Astrocyte (in vitro differentiated cells and primary cell): ENCODE results near the gene ZZZ3. TPM values are rescaled to one million over a fixed set of nuclear protein-coding genes. Genes with fewer than 3 reads are reported as not detected.

Experiments
- DNase-seq: peaks from one replicate; pipeline ENCODE4 v3.0.0-alpha.2; 2010; ENCODE audit warnings: low read depth
- FAIRE-seq: peaks from 2 replicates; lab custom pipeline; 2011; peaks lifted over from hg19 to GRCh38; lab: Jason Lieb, UNC
- H2AFZ ChIP-seq: 2 replicates; pipeline ENCODE4 v1.6.0; 2012; ENCODE audit warnings: low read depth, low read length, inconsistent platforms
- H3K27ac ChIP-seq: 2 replicates; pipeline ENCODE4 v1.5.1; 2011; ENCODE audit warnings: low read depth, low read length, inconsistent platforms
- H3K27me3 ChIP-seq: 2 replicates; pipeline ENCODE4 v1.6.0; 2011; ENCODE audit warnings: low read length, inconsistent platforms; ENCODE audit not compliant: insufficient read depth
- H3K36me3 ChIP-seq: 2 replicates; pipeline ENCODE4 v1.5.1; 2011; ENCODE audit warnings: low read length, inconsistent platforms; ENCODE audit not compliant: insufficient read depth
- H3K4me1 ChIP-seq: 2 replicates; pipeline ENCODE4 v1.5.1; 2011; ENCODE audit warnings: low read length, inconsistent platforms; ENCODE audit not compliant: insufficient read depth
- H3K4me2 ChIP-seq: 2 replicates; pipeline ENCODE4 v1.6.0; 2012; ENCODE audit warnings: low read length, inconsistent platforms
- H3K4me3 ChIP-seq: 2 replicates; pipeline ENCODE4 v1.5.1; 2011; ENCODE audit warnings: low read depth, mild to moderate bottlenecking, low read length, inconsistent platforms; ENCODE audit not compliant: insufficient read depth
- H3K79me2 ChIP-seq: 2 replicates; pipeline ENCODE4 v1.6.0; 2012; ENCODE audit warnings: mild to moderate bottlenecking, low read length, inconsistent platforms; ENCODE audit not compliant: insufficient read depth
- H3K9ac ChIP-seq: 2 replicates; pipeline ENCODE4 v1.6.0; 2012; ENCODE audit warnings: mild to moderate bottlenecking, low read length, inconsistent platforms
- H3K9me3 ChIP-seq: 2 replicates; pipeline ENCODE4 v1.5.1; 2012; ENCODE audit warnings: low read depth, mild to moderate bottlenecking, low read length, inconsistent platforms; ENCODE audit not compliant: insufficient read depth
- H4K20me1 ChIP-seq: 2 replicates; pipeline ENCODE4 v1.6.0; 2012; ENCODE audit warnings: low read length, inconsistent platforms; ENCODE audit not compliant: insufficient read depth
- H3K27ac Mint-ChIP-seq: one replicate; pipeline ENCODE4 v1.8.0; 2021; ENCODE audit warnings: mild to moderate bottlenecking, mixed read lengths; ENCODE audit not compliant: unreplicated experiment
- H3K27me3 Mint-ChIP-seq: one replicate; pipeline ENCODE4 v1.8.0; 2021; ENCODE audit warnings: low read depth, mixed read lengths; ENCODE audit not compliant: unreplicated experiment
- H3K36me3 Mint-ChIP-seq: one replicate; pipeline ENCODE4 v1.8.0; 2021; ENCODE audit warnings: low read depth, mixed read lengths; ENCODE audit not compliant: unreplicated experiment
- H3K4me1 Mint-ChIP-seq: one replicate; pipeline ENCODE4 v1.8.0; 2021; ENCODE audit warnings: low read depth, mixed read lengths; ENCODE audit not compliant: unreplicated experiment
- H3K4me3 Mint-ChIP-seq: one replicate; pipeline ENCODE4 v1.8.0; 2021; ENCODE audit warnings: mild to moderate bottlenecking, moderate library complexity, mixed read lengths; ENCODE audit not compliant: unreplicated experiment
- H3K9me3 Mint-ChIP-seq: one replicate; pipeline ENCODE4 v1.8.0; 2021; ENCODE audit warnings: mild to moderate bottlenecking, mixed read lengths; ENCODE audit not compliant: unreplicated experiment
- EZH2 ChIP-seq: IDR thresholded peaks from 2 replicates; pipeline ENCODE4 v1.6.1; 2012; ENCODE audit warnings: mild to moderate bottlenecking, low read length, inconsistent platforms; ENCODE audit not compliant: insufficient read depth
- total RNA-seq: library from RNA; stranded (reverse); gene quantifications from 2 replicates; pipeline ENCODE4 v1.2.1, GENCODE V29; 2021
- TF ChIP-seq, protein P1 (sequence below): IDR thresholded peaks from 2 replicates; pipeline ENCODE4 v1.5.1; 2011; ENCODE audit warnings: low read depth, mild to moderate bottlenecking, inconsistent platforms, low read length, moderate library complexity; ENCODE audit not compliant: insufficient read depth

ZZZ3 gene
- total RNA-seq, 1 donor from 2014 or later = 48.4 TPM

DNA sequence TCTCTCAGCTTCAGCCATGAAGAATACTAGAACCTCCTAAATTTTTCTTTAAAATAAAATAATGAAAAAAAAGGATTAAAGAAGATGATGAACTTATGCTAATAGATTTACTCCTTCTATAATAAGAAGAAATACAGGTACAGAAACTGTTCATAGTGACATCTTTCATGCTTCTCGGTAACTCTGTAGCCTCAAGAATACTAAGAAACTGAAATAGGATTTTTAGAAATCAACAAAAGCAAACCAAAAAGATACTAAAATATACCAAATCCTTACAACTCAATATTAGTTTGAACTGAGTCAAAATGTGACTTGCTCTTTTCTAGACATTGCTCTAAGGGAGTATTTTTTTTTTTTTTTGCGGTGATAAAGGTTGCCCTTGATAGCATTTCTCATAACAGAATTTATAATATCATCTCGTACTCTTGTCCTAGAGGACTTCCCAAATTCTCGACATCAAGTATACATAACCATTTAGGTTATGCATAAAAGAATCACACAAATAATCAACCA lies 42.8 kb downstream of the ZZZ3 start:
- H3K27me3 ChIP-seq = no peaks in the 10 kb centered on the region
- no peak for TF ChIP-seq EZH2
- TF ChIP-seq, protein P1, sequence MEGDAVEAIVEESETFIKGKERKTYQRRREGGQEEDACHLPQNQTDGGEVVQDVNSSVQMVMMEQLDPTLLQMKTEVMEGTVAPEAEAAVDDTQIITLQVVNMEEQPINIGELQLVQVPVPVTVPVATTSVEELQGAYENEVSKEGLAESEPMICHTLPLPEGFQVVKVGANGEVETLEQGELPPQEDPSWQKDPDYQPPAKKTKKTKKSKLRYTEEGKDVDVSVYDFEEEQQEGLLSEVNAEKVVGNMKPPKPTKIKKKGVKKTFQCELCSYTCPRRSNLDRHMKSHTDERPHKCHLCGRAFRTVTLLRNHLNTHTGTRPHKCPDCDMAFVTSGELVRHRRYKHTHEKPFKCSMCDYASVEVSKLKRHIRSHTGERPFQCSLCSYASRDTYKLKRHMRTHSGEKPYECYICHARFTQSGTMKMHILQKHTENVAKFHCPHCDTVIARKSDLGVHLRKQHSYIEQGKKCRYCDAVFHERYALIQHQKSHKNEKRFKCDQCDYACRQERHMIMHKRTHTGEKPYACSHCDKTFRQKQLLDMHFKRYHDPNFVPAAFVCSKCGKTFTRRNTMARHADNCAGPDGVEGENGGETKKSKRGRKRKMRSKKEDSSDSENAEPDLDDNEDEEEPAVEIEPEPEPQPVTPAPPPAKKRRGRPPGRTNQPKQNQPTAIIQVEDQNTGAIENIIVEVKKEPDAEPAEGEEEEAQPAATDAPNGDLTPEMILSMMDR = no peak
- H3K27ac ChIP-seq = no peak overlapping the region
- FAIRE-seq = no peak
- no peak overlapping the region for H3K4me2 ChIP-seq
- H2AFZ ChIP-seq = no peak overlapping the region
- Mint-ChIP-seq H3K27ac (no peak overlapping the region), H3K4me3 (no peak overlapping the region), H3K36me3 (peaks cover 7% of the 10 kb centered on the region), H3K9me3 (no peaks in the 10 kb centered on the region), H3K4me1 (peaks cover 9% of the 10 kb centered on the region), H3K27me3 (no peaks in the 10 kb centered on the region)
- H3K79me2 ChIP-seq = peaks cover 45% of the 10 kb centered on the region
- H3K36me3 ChIP-seq = peaks cover 2% of the 10 kb centered on the region
- no peak overlapping the region for H3K9ac ChIP-seq
- DNase-seq = no peak
- H3K4me1 ChIP-seq = no peaks in the 10 kb centered on the region
- no peak overlapping the region for H3K4me3 ChIP-seq
- H3K9me3 ChIP-seq = no peaks in the 10 kb centered on the region
- peaks cover 33% of the 10 kb centered on the region for H4K20me1 ChIP-seq

DNA sequence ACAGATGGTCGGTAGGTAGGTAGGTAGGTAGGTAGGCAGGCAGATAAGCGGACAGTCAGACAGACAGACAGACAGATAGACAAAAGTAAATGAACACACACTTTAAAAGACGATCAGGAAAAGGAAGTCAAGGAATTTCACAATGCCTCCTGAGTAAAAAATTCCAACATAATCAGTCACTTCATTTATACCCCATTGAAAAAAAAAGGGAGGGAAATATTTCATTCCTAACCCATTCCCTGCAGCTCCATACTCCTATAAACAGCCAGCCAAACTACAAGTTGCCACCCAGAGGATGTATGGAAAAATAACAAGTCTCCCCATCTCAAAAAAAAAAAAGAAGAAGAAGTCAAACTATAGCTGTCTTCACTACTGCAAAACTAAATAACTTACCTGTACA lies 43.4 kb downstream of the ZZZ3 start:
- H3K27me3 Mint-ChIP-seq = no peaks in the 10 kb centered on the region
- no peak overlapping the region for H3K4me3 ChIP-seq
- no peaks in the 10 kb centered on the region for H3K9me3 ChIP-seq
- H3K27ac Mint-ChIP-seq = peak overlapping the region; percentile 55
- peaks cover 6% of the 10 kb centered on the region for H3K36me3 Mint-ChIP-seq
- DNase-seq (peak; percentile 15), FAIRE-seq (peak; percentile 47)
- H3K4me1 Mint-ChIP-seq = peaks cover 9% of the 10 kb centered on the region
- H3K4me1 ChIP-seq = no peaks in the 10 kb centered on the region
- no peak overlapping the region for H3K27ac ChIP-seq
- H3K4me3 Mint-ChIP-seq = no peak overlapping the region
- no peak overlapping the region for H3K9ac ChIP-seq
- peaks cover 28% of the 10 kb centered on the region for H4K20me1 ChIP-seq
- H3K9me3 Mint-ChIP-seq = no peaks in the 10 kb centered on the region
- TF ChIP-seq EZH2 = no peak
- TF ChIP-seq, protein P1 = no peak
- H3K79me2 ChIP-seq = peaks cover 40% of the 10 kb centered on the region
- no peaks in the 10 kb centered on the region for H3K27me3 ChIP-seq
- H2AFZ ChIP-seq = no peak overlapping the region
- H3K36me3 ChIP-seq = peaks cover 6% of the 10 kb centered on the region
- H3K4me2 ChIP-seq = peak overlapping the region; percentile 23

DNA sequence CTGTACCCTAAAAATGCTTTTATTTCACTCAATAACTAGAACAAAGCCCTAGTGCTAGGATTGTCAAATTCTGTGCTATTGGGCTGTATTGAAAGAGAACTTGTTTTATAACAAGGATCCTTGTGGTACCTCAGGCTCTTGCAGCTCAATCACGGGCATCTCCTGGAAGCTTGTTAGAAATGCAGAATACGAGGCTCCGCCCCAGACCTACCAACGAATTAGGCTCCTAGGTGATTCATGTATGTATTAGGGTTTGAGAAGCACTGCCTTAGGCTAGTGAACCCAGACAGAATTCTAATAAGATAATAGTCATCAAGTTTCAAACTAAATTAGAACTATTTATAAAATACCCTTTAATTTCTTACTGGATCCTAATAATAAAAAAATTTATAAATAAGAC lies 45.6 kb downstream of the ZZZ3 start:
- H2AFZ ChIP-seq = no peak overlapping the region
- FAIRE-seq (no peak), DNase-seq (no peak)
- Mint-ChIP-seq H3K4me3 (no peak overlapping the region), H3K9me3 (no peaks in the 10 kb centered on the region), H3K36me3 (peaks cover 2% of the 10 kb centered on the region), H3K27ac (no peak overlapping the region), H3K4me1 (peaks cover 6% of the 10 kb centered on the region), H3K27me3 (no peaks in the 10 kb centered on the region)
- no peak overlapping the region for H3K27ac ChIP-seq
- H3K4me2 ChIP-seq = no peak overlapping the region
- no peaks in the 10 kb centered on the region for H3K4me1 ChIP-seq
- H3K4me3 ChIP-seq = no peak overlapping the region
- peaks cover 15% of the 10 kb centered on the region for H4K20me1 ChIP-seq
- H3K9ac ChIP-seq = no peak overlapping the region
- no peaks in the 10 kb centered on the region for H3K27me3 ChIP-seq
- peaks cover 22% of the 10 kb centered on the region for H3K79me2 ChIP-seq
- no peaks in the 10 kb centered on the region for H3K9me3 ChIP-seq
- TF ChIP-seq, protein P1 = no peak
- no peak for TF ChIP-seq EZH2
- H3K36me3 ChIP-seq = peaks cover 13% of the 10 kb centered on the region
